ENCODE results near the gene SDK1. TPM values are rescaled to one million over a fixed set of nuclear protein-coding genes. Genes with fewer than 3 reads are reported as not detected.

SDK1 gene
- total RNA-seq, 1 donor from 2014 or later = 4.3 TPM

GRCh38 chr7:3380034-3380433, 79.0 kb downstream of the SDK1 start:
- no peak for DNase-seq (ENCODE audit: low spot score)
- TF ChIP-seq CTCF (IDR thresholded peaks at IDR 0.05; ENCODE audit: unreplicated experiment) = no peak
- no peaks in the 10 kb centered on the region for H3K36me3 Mint-ChIP-seq (ENCODE audit: low read depth, unreplicated experiment)
- H3K4me3 Mint-ChIP-seq (ENCODE audit: unreplicated experiment) = no peak overlapping the region
- no peak overlapping the region for H3K27ac Mint-ChIP-seq (ENCODE audit: unreplicated experiment)
- H3K4me1 Mint-ChIP-seq (ENCODE audit: unreplicated experiment) = peaks cover 9% of the 10 kb centered on the region
- H3K9me3 Mint-ChIP-seq (ENCODE audit: unreplicated experiment) = no peaks in the 10 kb centered on the region
- no peaks in the 10 kb centered on the region for H3K27me3 Mint-ChIP-seq (ENCODE audit: unreplicated experiment)

- Mint-ChIP-seq H3K4me3 (ENCODE audit: unreplicated experiment) (no peak overlapping the region), H3K4me1 (ENCODE audit: unreplicated experiment) (peaks cover 9% of the 10 kb centered on the region), H3K36me3 (ENCODE audit: low read depth, unreplicated experiment) (no peaks in the 10 kb centered on the region), H3K27ac (ENCODE audit: unreplicated experiment) (no peak overlapping the region), H3K27me3 (ENCODE audit: unreplicated experiment) (no peaks in the 10 kb centered on the region), H3K9me3 (ENCODE audit: unreplicated experiment) (no peaks in the 10 kb centered on the region)
- no peak for DNase-seq (ENCODE audit: low spot score)
- no peak for TF ChIP-seq CTCF (IDR thresholded peaks at IDR 0.05; ENCODE audit: unreplicated experiment)
These were observed 80.0 kb downstream of the SDK1 start for GRCh38 chr7:3380886-3381685.

GRCh38 chr7:3386423-3387190, 85.6 kb downstream of the SDK1 start:
- Mint-ChIP-seq H3K36me3 (ENCODE audit: low read depth, unreplicated experiment) (no peaks in the 10 kb centered on the region), H3K4me3 (ENCODE audit: unreplicated experiment) (no peak overlapping the region), H3K4me1 (ENCODE audit: unreplicated experiment) (peaks cover 4% of the 10 kb centered on the region), H3K27me3 (ENCODE audit: unreplicated experiment) (no peaks in the 10 kb centered on the region), H3K27ac (ENCODE audit: unreplicated experiment) (no peak overlapping the region), H3K9me3 (ENCODE audit: unreplicated experiment) (no peaks in the 10 kb centered on the region)
- TF ChIP-seq CTCF (IDR thresholded peaks at IDR 0.05; ENCODE audit: unreplicated experiment) = no peak
- DNase-seq (ENCODE audit: low spot score) = no peak

GRCh38 chr7:3393862-3394261, 92.8 kb downstream of the SDK1 start:
- no peak for TF ChIP-seq CTCF (IDR thresholded peaks at IDR 0.05; ENCODE audit: unreplicated experiment)
- Mint-ChIP-seq H3K27me3 (ENCODE audit: unreplicated experiment) (no peaks in the 10 kb centered on the region), H3K4me1 (ENCODE audit: unreplicated experiment) (peaks cover 2% of the 10 kb centered on the region), H3K9me3 (ENCODE audit: unreplicated experiment) (no peaks in the 10 kb centered on the region), H3K4me3 (ENCODE audit: unreplicated experiment) (no peak overlapping the region), H3K36me3 (ENCODE audit: low read depth, unreplicated experiment) (no peaks in the 10 kb centered on the region), H3K27ac (ENCODE audit: unreplicated experiment) (no peak overlapping the region)
- no peak for DNase-seq (ENCODE audit: low spot score)

- TF ChIP-seq CTCF (IDR thresholded peaks at IDR 0.05; ENCODE audit: unreplicated experiment) = no peak
- Mint-ChIP-seq H3K4me1 (ENCODE audit: unreplicated experiment) (no peaks in the 10 kb centered on the region), H3K27me3 (ENCODE audit: unreplicated experiment) (no peaks in the 10 kb centered on the region), H3K9me3 (ENCODE audit: unreplicated experiment) (no peaks in the 10 kb centered on the region), H3K36me3 (ENCODE audit: low read depth, unreplicated experiment) (no peaks in the 10 kb centered on the region), H3K4me3 (ENCODE audit: unreplicated experiment) (no peak overlapping the region), H3K27ac (ENCODE audit: unreplicated experiment) (no peak overlapping the region)
- DNase-seq (ENCODE audit: low spot score) = no peak
These were observed 96.3 kb downstream of the SDK1 start for GRCh38 chr7:3397324-3397723.

Data from endothelial cell (in vitro differentiated cells).